Mammary epithelial cell (primary cell): Measurements from ENCODE around the gene ATP8B4.

Experiments used
- CTCF ChIP-seq, 2 donors: IDR thresholded peaks in 1 of 2; conservative IDR thresholded peaks in 1 of 2; 2 replicates each; pipeline ENCODE4 v1.5.1; 2011 to 2012; ENCODE audit warnings: inconsistent platforms in 2 of 2, low read length in 2 of 2, mild to moderate bottlenecking in 2 of 2, control low read depth in 1 of 2, low read depth in 1 of 2; ENCODE audit not compliant: insufficient read depth in 1 of 2; ENCODE audit errors: extremely low read depth in 1 of 2
- EZH2 ChIP-seq: IDR thresholded peaks from 2 replicates; pipeline ENCODE4 v1.6.1; 2012; ENCODE audit warnings: low read length, inconsistent platforms, borderline replicate concordance

GRCh38 chr15:49977306-49977705 is 141.7 kb downstream of the ATP8B4 start:
- no peak for TF ChIP-seq CTCF (conservative IDR thresholded peaks at IDR 0.05 in 1 of 2, IDR thresholded peaks at IDR 0.05 in 1 of 2; ENCODE audit: extremely low read depth in 1 of 2, insufficient read depth in 1 of 2, low read depth in 1 of 2, low read length in 2 of 2)
- TF ChIP-seq EZH2 = no peak
